ENCODE data around the gene CA11.

DNA sequence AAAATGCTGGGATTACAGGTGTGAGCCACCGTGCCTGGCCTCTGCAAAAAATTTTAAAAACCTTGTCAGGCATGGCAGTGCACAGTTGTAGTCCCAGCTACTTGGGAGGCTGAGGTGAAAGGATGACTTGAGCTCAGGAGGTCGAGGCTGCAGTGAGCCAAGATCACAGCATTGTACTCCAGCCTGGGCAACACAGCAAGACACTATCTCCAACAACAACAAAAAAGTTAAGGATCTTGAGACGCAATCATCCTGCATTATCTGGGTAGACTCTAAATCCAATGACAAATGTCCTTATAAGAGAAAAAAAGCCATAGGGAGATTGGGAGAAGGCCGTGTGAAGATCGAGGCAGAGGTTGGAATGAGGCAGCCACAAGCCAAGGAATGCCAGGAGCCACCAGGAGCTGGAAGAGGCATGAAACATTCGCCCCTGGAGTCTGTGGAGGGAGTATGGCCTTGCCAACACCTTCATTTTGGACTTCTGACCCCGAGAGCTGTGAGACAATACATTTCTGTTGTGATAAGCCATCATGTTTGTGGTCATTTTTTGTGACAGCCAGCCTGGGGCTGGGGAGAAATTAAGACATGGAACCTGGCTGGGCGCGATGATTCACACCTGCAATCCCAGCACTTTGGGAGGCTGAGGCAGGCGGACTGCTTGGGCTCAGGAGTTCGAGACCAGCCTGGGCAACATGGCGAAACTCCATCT lies 5.1 kb upstream of the CA11 start:
- TF ChIP-seq CREBBP (IDR thresholded peaks at IDR 0.05; ENCODE audit: low read depth, low read length) (no peak), POLR2AphosphoS5 (IDR thresholded peaks at IDR 0.05; ENCODE audit: control insufficient read depth, insufficient read depth, low read depth, low read length) (no peak), ZNF165 (CRISPR knock-in tag; IDR thresholded peaks at IDR 0.05; ENCODE audit: borderline replicate concordance) (no peak), GABPB2 (CRISPR knock-in tag; conservative IDR thresholded peaks at IDR 0.05) (no peak), NRF1 (conservative IDR thresholded peaks at IDR 0.05 in 1 of 2, IDR thresholded peaks at IDR 0.05 in 1 of 2) (no peak), FOXA3 (CRISPR knock-in tag; conservative IDR thresholded peaks at IDR 0.05 in 1 of 2, IDR thresholded peaks at IDR 0.05 in 1 of 2) (no peak), TEAD1 (CRISPR knock-in tag; IDR thresholded peaks at IDR 0.05) (no peak), GATAD2B (IDR thresholded peaks at IDR 0.05; ENCODE audit: borderline replicate concordance) (no peak), MAFG (tag; conservative IDR thresholded peaks at IDR 0.05) (no peak), TOE1 (IDR thresholded peaks at IDR 0.05; ENCODE audit: borderline replicate concordance) (no peak), TOE1 (CRISPR knock-in tag; IDR thresholded peaks at IDR 0.05; ENCODE audit: borderline replicate concordance, low read depth) (no peak)
- TF ChIP-seq, protein P1, sequence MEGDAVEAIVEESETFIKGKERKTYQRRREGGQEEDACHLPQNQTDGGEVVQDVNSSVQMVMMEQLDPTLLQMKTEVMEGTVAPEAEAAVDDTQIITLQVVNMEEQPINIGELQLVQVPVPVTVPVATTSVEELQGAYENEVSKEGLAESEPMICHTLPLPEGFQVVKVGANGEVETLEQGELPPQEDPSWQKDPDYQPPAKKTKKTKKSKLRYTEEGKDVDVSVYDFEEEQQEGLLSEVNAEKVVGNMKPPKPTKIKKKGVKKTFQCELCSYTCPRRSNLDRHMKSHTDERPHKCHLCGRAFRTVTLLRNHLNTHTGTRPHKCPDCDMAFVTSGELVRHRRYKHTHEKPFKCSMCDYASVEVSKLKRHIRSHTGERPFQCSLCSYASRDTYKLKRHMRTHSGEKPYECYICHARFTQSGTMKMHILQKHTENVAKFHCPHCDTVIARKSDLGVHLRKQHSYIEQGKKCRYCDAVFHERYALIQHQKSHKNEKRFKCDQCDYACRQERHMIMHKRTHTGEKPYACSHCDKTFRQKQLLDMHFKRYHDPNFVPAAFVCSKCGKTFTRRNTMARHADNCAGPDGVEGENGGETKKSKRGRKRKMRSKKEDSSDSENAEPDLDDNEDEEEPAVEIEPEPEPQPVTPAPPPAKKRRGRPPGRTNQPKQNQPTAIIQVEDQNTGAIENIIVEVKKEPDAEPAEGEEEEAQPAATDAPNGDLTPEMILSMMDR (IDR thresholded peaks at IDR 0.05 in 2 of 3, conservative IDR thresholded peaks at IDR 0.05 in 1 of 3; ENCODE audit: insufficient read depth in 2 of 3, low read depth in 1 of 3, low read length in 3 of 3) = no peak

Data from K562 (cell line).